ENCODE data around the gene TCAP. TPM values are rescaled to one million over a fixed set of nuclear protein-coding genes. Genes with fewer than 3 reads are reported as not detected.
A peak's percentile ranks its signal among the peaks of the same experiment; 100 is the strongest.
"Not testable (repeated sequence)": the region's sequence is repeated elsewhere in the genome, so short reads cannot be mapped to it uniquely, and the experiment has no call there.

TCAP gene
- total and polyA plus RNA-seq, 2 donors (not counting 1 experiment from before 2014, with no cell fraction given), result 0.05 to 0.17 TPM

DNA sequence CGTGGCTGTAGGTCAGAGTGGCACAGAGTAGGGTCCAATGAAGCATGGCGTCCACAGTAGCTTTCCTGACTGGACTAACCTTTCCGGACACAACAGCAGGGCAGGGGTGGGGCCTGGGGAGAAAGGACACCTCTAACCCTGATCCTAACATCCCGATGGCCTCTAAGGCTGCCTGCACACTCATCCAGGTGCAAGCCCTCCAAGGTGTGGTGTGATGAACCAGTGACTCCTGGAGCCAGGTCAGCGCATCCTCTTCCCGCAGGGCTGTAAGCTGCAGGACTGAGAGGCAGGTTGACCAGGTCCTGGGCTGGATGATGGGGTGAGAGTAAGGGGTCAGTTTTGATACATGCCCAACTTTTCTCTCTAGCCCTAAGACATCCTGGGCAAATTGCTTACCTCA is 31.6 kb downstream of the TCAP start:
- H3K4me3 ChIP-seq (replicated peaks in 1 of 4; ENCODE audit: control extremely low read depth in 1 of 4, insufficient read depth in 1 of 4, low read depth in 3 of 4, low read length in 4 of 4), result no peak overlapping the region
- H3K4me2 ChIP-seq (ENCODE audit: extremely low read depth, insufficient read depth, low read length), result no peak overlapping the region
- no peaks in the 10 kb centered on the region for H3K27me3 ChIP-seq (ENCODE audit: control insufficient read depth, insufficient read depth, low read length)
- no peaks in the 10 kb centered on the region for H3K36me3 ChIP-seq (ENCODE audit: control insufficient read depth, insufficient read depth, low read length)
- no peak overlapping the region for H2AFZ ChIP-seq (ENCODE audit: low read length)
- no peaks in the 10 kb centered on the region for H4K20me1 ChIP-seq (ENCODE audit: control insufficient read depth, extremely low read depth, insufficient read depth, low read length)
- no peak for TF ChIP-seq EZH2 (IDR thresholded peaks at IDR 0.05; ENCODE audit: low read length, missing control alignments)
- TF ChIP-seq, protein P1, sequence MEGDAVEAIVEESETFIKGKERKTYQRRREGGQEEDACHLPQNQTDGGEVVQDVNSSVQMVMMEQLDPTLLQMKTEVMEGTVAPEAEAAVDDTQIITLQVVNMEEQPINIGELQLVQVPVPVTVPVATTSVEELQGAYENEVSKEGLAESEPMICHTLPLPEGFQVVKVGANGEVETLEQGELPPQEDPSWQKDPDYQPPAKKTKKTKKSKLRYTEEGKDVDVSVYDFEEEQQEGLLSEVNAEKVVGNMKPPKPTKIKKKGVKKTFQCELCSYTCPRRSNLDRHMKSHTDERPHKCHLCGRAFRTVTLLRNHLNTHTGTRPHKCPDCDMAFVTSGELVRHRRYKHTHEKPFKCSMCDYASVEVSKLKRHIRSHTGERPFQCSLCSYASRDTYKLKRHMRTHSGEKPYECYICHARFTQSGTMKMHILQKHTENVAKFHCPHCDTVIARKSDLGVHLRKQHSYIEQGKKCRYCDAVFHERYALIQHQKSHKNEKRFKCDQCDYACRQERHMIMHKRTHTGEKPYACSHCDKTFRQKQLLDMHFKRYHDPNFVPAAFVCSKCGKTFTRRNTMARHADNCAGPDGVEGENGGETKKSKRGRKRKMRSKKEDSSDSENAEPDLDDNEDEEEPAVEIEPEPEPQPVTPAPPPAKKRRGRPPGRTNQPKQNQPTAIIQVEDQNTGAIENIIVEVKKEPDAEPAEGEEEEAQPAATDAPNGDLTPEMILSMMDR (conservative IDR thresholded peaks at IDR 0.05 in 1 of 2, IDR thresholded peaks at IDR 0.05 in 1 of 2; ENCODE audit: low read depth in 1 of 2, low read length in 2 of 2), result no peak
- DNase-seq (ENCODE audit: low read depth in 2 of 2), result no peak
- no peak overlapping the region for H3K27ac ChIP-seq (ENCODE audit: insufficient read depth, low read length)
- no peak overlapping the region for H3K9ac ChIP-seq (ENCODE audit: insufficient read depth, low read length)
- H3K4me1 ChIP-seq (ENCODE audit: control insufficient read depth, extremely low read depth, insufficient read depth, low read length), result peaks cover 2% of the 10 kb centered on the region
- peaks cover 8% of the 10 kb centered on the region for H3K79me2 ChIP-seq (ENCODE audit: control insufficient read depth, insufficient read depth, low read length)
- H3K9me3 ChIP-seq (ENCODE audit: control insufficient read depth, insufficient read depth, low read depth, low read length), result no peaks in the 10 kb centered on the region

DNA sequence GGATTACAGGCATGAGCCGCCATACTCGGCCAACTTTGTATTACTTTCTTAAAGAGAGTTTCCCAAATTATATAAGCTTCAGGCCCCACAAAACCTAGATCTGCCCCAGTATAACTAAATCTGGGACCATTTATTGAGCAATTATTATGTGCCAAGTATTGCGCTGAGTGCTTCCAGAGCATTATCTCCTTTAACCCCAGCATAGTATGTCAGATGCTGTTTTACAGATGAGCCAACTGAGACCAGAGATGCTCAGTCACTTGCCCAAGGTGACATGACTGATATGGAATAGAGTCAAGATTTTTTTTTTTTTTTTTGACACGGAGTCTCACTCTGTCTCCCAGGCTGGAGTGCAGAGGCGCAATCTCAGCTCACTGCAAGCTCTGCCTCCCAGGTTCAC is 32.8 kb downstream of the TCAP start:
- peaks cover 9% of the 10 kb centered on the region for H3K79me2 ChIP-seq (ENCODE audit: control insufficient read depth, insufficient read depth, low read length)
- no peak overlapping the region for H3K9ac ChIP-seq (ENCODE audit: insufficient read depth, low read length)
- no peak for DNase-seq (ENCODE audit: low read depth in 2 of 2)
- H3K27ac ChIP-seq (ENCODE audit: insufficient read depth, low read length), result no peak overlapping the region
- H3K36me3 ChIP-seq (ENCODE audit: control insufficient read depth, insufficient read depth, low read length), result no peaks in the 10 kb centered on the region
- H3K4me1 ChIP-seq (ENCODE audit: control insufficient read depth, extremely low read depth, insufficient read depth, low read length), result peaks cover 2% of the 10 kb centered on the region
- no peak overlapping the region for H3K4me2 ChIP-seq (ENCODE audit: extremely low read depth, insufficient read depth, low read length)
- TF ChIP-seq EZH2 (IDR thresholded peaks at IDR 0.05; ENCODE audit: low read length, missing control alignments), result no peak
- TF ChIP-seq, protein P1 (conservative IDR thresholded peaks at IDR 0.05 in 1 of 2, IDR thresholded peaks at IDR 0.05 in 1 of 2; ENCODE audit: low read depth in 1 of 2, low read length in 2 of 2), result no peak
- no peak overlapping the region for H3K4me3 ChIP-seq (replicated peaks in 1 of 4; ENCODE audit: control extremely low read depth in 1 of 4, insufficient read depth in 1 of 4, low read depth in 3 of 4, low read length in 4 of 4)
- H2AFZ ChIP-seq (ENCODE audit: low read length), result no peak overlapping the region
- H3K27me3 ChIP-seq (ENCODE audit: control insufficient read depth, insufficient read depth, low read length), result no peaks in the 10 kb centered on the region
- no peaks in the 10 kb centered on the region for H4K20me1 ChIP-seq (ENCODE audit: control insufficient read depth, extremely low read depth, insufficient read depth, low read length)
- no peaks in the 10 kb centered on the region for H3K9me3 ChIP-seq (ENCODE audit: control insufficient read depth, insufficient read depth, low read depth, low read length)

DNA sequence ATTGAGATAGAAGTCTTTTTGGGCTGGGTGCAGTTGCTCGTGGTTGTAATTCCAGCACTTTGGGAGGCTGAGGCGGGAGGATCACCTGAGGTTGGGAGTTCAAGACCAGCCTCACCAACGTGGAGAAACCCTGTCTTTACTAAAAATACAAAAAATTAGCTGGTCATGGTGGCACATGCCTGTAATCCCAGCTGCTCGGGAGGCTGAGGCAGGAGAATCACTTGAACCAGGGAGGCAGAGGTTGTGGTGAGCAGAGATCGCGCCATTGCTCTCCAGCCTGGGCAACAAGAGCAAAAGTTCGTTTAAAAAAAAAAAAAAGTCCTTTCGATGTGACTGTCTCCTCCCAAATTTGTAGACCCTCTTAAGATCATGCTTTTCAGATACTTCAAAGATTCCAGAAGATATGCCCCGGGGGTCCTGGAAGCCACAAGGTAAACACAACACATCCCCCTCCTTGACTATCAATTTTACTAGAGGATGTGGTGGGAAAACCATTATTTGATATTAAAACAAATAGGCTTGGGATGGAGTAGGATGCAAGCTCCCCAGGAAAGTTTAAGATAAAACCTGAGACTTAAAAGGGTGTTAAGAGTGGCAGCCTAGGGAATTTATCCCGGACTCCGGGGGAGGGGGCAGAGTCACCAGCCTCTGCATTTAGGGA is 34.1 kb downstream of the TCAP start:
- H3K4me1 ChIP-seq (ENCODE audit: control insufficient read depth, extremely low read depth, insufficient read depth, low read length); H4K20me1 ChIP-seq (ENCODE audit: control insufficient read depth, extremely low read depth, insufficient read depth, low read length); H3K36me3 ChIP-seq (ENCODE audit: control insufficient read depth, insufficient read depth, low read length); H3K9me3 ChIP-seq (ENCODE audit: control insufficient read depth, insufficient read depth, low read depth, low read length); H3K27me3 ChIP-seq (ENCODE audit: control insufficient read depth, insufficient read depth, low read length); H3K79me2 ChIP-seq (ENCODE audit: control insufficient read depth, insufficient read depth, low read length); DNase-seq (ENCODE audit: low read depth in 2 of 2): not testable (repeated sequence)
- peak overlapping the region; percentile 59 for H2AFZ ChIP-seq (ENCODE audit: low read length)
- peak overlapping the region; percentile 49 for H3K4me2 ChIP-seq (ENCODE audit: extremely low read depth, insufficient read depth, low read length)
- H3K4me3 ChIP-seq (replicated peaks in 1 of 4; ENCODE audit: control extremely low read depth in 1 of 4, insufficient read depth in 1 of 4, low read depth in 3 of 4, low read length in 4 of 4), result peak overlapping the region; percentile 73 to 90 (median 78)
- H3K9ac ChIP-seq (ENCODE audit: insufficient read depth, low read length), result peak overlapping the region; percentile 46
- peak overlapping the region; percentile 51 for H3K27ac ChIP-seq (ENCODE audit: insufficient read depth, low read length)

Measured in fibroblast of lung (primary cell).